ENCODE data around the gene SERINC5.
"Not testable (repeated sequence)": the region's sequence is repeated elsewhere in the genome, so short reads cannot be mapped to it uniquely, and the experiment has no call there.

The SERINC5 gene

DNA sequence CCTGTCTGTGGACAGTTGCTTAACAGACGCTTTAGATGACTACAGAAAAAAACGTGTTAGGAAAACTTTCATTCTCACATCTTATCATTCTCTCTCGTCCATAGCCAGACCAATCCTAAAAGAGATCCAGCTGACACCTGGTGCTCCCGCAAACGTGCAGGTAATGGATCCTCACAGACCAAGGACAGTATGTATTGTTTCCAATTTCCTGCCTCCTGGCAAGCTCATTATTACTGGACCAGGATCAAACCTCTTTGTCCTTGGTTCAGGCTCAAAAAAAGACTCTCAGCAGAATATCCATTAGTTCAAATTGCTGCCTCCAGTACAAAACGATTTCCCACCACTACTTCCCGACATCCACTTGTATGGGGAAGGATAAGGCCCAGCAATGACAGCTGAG lies 62.4 kb downstream of the SERINC5 start:
- DNase-seq, result no peak

- DNase-seq, result no peak
These were observed 63.2 kb downstream of the SERINC5 start for GRCh38 chr5:80192507-80193241.

- peak; percentile 68 for DNase-seq
These were observed 63.9 kb downstream of the SERINC5 start for GRCh38 chr5:80191991-80192398.

- DNase-seq, result no peak
These were observed 64.5 kb downstream of the SERINC5 start for GRCh38 chr5:80191397-80191796.

DNA sequence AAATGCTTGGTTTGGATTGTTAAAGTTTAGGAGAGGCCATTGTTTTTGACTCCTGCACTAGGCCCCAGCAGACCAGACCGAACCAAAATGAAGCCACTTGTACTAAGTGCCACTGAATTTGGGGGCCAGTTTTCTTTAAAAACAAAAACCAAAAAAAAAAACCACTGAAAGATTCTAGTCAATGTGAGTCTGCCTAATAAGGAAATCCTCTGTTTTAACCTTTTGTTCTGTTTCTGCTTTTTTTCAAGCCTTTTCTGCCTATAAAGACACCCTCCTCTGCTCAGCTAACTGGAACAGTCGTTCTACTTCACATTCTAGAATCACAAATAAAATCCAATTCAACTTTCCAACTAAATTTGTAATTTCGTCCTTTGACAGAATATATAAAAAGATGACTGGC lies 64.9 kb downstream of the SERINC5 start:
- DNase-seq, result no peak

DNA sequence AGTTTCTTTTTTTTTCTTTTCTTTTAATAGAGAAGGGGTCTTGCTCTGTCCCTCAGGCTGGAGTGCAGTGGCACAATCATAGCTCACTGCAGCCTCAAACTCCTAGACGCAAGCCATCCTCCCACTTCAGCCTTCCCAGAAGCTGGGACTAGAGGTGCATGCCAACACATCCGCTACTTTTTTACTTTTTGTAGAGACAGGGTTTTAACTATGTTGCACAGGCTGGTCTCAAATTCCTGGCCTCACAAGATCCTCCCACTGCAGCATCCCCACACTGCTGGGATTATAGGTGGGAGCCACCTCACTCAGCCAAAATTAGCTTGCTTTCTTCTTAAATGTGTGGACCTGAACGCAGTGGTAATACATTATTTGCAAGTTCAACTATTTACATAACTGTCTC lies 66.1 kb downstream of the SERINC5 start:
- no peak for DNase-seq

DNA sequence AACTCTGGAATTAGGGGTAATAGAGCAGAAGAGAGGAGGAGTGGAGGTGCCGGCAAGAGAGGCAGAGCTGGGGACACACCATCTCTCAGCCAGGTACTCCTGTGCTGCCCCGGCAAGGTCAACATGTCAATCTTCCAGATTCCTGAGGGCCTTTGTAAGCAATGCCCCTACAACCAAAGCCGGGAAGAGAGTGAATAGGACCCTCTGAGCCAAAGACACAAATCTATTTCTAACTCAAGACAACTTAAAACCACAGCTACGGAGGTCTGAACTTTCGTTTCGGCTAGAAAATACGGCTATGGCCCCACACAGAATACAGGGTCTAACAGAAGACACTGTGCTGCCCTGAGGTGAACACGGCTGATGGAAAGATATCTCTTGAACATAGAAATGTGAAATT lies 66.6 kb downstream of the SERINC5 start:
- no peak for DNase-seq

GRCh38 chr5:80187421-80188090 lies 68.3 kb downstream of the SERINC5 start:
- no peak for DNase-seq

- not testable (repeated sequence) for DNase-seq
These were observed 70.3 kb downstream of the SERINC5 start for GRCh38 chr5:80185535-80185934.

- no peak for DNase-seq
These were observed 70.8 kb downstream of the SERINC5 start for GRCh38 chr5:80185095-80185494.

DNA sequence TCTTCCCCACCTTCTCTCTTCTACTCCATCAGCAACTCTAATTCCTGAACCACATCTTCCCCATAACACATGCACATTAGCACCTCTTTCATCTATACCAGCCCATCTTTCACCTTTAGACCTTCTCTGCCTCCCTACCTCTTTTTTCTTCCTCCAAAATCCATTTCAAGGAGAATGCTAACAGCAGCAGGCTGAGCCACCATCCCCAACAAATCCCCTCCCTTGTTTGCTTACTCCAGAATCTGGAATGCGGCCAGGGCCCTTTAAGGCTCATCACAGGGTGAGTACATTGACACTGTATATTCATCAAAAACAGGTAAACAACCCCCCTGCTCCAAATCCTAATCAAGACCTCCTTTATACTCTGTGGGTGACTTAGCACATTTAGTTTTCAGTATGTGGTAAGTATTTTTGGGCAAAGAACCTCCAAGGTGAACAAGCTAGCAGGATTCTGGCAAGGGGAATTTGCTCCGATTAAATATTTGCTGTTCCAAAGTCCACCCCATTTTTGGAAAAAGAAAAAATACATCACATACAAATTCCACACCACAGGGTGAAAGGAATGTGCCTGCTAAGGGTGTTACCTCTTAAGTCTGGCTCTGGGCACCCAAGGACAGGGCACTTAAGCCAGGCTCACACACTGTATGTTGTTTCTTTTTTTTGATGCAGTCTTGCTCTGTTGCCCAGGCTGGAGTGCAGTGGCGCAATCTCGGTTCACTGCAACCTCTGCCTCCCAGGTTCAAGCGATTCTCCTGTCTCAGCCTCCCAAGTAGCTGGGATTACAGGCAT lies 71.4 kb downstream of the SERINC5 start:
- DNase-seq, result no peak

DNA sequence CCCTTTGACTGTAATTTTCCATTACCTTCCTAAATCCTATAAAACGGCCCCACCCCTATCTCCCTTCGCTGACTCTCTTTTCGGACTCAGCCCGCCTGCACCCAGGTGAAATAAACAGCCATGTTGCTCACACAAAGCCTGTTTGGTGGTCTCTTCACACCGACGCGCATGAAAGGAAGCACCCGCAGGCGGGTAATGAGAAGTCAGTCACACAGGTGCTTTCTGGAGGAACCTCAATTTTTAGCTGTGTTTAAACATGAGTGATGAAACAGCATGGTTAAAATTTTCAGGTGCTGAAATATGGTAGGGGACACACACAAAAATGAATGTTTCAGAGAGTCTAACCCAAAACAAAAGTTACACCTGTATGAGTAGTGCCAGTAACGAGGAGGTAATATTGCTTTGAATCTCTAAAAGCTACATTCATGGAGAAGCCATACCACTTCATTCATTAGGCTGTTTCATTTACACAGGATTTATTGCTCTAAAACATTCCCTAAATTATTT lies 72.1 kb downstream of the SERINC5 start:
- DNase-seq, result not testable (repeated sequence)

DNA sequence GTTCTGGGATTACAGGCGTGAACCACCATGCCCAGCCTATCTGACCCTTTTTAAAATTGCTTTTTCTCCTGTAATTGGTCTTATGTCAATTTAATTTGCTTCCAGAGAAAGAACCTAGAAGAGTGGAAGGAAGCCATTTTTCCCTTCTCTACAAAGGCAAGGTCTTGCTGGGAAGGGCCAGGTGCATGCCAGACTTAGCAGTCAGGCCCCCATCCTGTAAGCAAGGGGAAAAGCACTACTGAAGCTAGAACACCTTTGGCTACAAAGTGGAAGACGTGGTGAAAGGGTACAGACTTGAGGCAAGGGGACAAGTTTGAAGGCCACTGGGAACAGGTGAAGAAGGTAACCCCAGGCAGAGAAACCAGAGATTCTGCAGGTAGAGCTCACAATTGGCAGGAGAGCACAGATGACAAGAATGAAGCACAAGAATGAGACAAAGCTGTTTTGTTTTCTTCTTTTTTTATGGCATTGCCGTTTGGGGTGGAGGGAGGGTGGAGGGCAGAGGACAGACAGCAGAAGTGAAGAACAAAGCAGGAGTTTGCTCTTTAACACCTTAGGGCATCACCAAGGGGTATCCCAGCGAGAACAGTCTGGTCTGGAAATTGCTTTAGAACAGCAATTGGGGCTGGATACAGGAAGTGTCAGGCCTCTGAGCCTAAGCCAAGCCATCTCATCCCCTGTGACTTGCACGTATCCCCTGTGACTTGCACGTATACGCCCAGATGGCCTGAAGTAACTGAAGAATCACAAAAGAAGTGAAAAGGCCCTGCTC lies 72.9 kb downstream of the SERINC5 start:
- DNase-seq, result no peak

DNA sequence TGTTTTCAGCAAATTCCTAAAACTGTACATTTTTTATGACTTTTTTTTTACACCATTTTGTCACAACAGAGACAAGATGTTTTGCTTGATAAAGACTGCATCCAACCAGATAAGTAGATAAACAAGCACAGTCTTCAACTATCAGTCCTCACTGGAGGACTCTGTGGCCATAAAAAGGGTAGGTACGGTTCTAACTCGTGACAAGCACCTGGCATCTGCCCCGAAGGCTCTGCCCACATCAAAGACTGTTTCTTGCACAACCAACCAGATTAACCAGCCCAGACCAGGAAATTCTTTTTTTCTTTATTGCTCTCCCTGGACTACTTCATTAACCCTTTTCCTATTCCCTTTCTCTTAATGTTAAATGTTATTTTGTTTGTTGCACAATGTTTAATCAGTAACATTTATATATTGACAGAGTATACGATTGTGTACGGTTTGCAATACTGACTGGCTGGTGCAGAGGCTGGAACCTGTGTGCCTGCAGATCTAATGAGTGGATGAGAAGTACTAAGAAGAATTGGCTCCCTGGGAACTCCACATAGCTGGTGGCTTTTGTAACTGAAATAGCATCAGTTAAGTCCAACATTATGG lies 74.1 kb downstream of the SERINC5 start:
- DNase-seq, result no peak

- DNase-seq, result no peak
These were observed 78.6 kb downstream of the SERINC5 start for GRCh38 chr5:80177236-80177635.

DNA sequence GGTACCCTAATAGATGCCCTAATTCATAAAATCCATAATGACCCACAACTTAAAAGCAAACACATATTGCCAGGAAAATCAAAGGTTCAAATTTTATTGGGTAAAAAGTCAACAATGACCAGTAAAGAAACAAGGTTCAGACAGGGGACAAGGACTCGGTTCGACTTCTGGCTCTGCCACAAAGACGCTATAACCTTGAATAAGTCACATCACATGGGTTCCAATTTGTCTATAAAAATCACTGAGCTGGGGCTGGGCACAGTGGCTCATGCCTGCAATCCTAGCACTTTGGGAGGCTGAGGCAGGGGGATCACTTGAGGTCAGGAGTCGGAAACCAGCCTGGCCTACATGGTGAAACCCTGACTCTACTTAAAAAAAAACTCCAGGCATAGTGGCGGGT lies 80.5 kb downstream of the SERINC5 start:
- DNase-seq, result no peak

GRCh38 chr5:80174790-80175189 lies 81.1 kb downstream of the SERINC5 start:
- no peak for DNase-seq

DNA sequence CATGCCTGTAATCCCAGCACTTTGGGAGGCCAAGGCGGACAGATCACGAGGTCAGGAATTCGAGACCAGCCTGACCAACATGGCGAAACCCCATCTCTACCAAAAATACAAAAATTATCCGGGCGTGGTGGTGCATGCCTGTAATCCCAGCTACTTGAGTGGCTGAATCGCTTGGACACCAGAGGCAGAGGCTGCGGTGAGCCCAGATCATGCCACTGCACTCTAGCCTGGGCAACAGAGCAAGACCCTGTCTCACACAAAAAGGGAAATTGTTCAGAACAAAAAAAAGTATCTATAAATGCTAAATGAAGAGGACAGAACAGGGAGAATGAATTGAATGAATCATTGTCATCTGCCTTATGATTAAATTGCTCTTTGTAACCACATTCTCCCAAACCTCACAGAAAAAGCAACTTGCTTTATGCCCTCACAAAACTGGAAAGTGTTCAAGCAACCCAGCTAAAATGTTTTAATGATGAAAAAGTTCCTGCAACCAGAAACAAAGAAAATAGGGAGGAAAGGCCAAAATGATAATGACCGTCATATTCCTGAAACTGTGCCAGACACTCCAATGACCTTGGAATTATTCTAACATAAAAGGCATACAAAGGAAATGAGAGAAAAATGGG lies 83.7 kb downstream of the SERINC5 start:
- DNase-seq, result no peak

- no peak for DNase-seq
These were observed 85.7 kb downstream of the SERINC5 start for GRCh38 chr5:80170117-80170535.

DNA sequence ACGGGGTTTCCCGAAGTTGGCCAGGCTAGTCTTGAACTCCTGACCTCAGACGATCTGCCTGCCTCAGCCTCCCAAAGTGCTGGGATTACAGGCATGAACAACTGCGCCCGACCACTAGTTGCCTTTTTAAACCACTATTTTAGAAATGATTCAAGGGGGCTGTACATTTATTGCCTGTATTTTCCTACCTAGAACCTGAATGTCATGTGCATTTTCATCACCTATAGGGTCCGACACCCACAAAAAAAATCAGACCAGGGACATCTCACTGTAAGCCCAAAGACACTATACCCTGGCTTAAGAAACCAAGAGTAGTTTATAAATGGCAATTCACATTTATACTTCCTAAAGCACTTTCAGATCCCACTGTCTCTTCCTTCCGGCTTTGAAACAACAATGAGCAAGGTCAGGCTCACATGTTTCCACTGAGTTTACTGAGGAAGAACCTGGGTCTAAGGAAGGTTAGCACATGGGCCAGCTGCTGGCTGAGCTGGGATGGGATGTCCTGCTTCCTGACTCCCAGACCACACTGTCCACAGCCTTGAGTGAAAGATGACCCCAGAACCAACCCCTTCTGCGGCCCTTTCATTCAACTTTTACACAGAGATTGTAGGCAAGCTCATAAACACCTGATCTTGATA lies 87.3 kb downstream of the SERINC5 start:
- DNase-seq, result no peak

GRCh38 chr5:80165452-80165851 lies 90.4 kb downstream of the SERINC5 start:
- DNase-seq, result no peak

Data from hippocampal formation (tissue), 2 donors.